Fibroblast of skin of right biceps (primary cell): ENCODE results near the gene SLC22A13.
"Not testable (repeated sequence)": the region's sequence is repeated elsewhere in the genome, so short reads cannot be mapped to it uniquely, and the experiment has no call there.

Experiments
- DNase-seq: peaks from one replicate; pipeline ENCODE4 v3.0.0-alpha.2; 2013

SLC22A13 gene

GRCh38 chr3:38307599-38307998 is 42.0 kb downstream of the SLC22A13 start:
- no peak for DNase-seq

- DNase-seq = no peak
Observed at GRCh38 chr3:38308456-38308855, 42.8 kb downstream of the SLC22A13 start.

- no peak for DNase-seq
Observed at GRCh38 chr3:38311476-38311875, 45.9 kb downstream of the SLC22A13 start.

GRCh38 chr3:38311941-38312340 is 46.3 kb downstream of the SLC22A13 start:
- DNase-seq = no peak

DNA sequence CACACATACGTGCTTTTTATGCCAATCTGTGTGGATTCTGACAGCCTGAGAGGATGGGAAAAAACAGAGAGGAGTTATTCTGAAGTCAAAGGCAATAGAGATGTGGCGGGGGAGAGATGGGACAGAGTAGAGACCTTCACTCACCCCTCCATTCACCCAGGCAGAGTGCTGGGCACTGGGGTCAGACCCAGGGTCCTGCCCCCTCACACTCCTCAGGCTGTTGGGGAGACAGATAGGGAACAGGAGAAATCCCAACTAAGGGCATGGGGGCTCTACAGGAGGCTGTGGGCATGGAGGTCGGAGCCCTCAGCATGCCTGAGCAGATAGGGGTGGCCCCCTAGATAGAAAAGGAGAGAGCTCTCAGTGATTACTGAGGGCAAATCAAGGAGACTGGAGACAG is 46.7 kb downstream of the SLC22A13 start:
- no peak for DNase-seq

GRCh38 chr3:38313263-38313662 is 47.7 kb downstream of the SLC22A13 start:
- no peak for DNase-seq

DNA sequence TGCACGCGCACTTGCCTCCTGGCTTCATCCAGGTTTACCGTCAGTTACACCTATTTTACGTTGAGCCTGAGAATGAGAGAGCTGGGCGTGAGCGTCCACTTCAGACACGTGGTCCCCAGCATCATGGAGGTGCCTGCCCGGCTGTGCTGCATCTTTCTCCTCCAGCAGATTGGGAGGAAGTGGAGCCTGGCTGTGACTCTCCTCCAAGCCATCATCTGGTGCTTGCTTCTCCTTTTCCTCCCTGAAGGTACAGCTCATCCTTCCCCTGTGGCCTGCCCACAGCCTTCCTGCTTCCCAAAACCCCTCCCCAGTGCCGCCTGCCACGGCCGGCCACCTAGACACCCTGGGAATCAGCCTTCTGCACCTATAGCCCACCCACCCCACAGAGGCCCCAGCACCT is 48.1 kb downstream of the SLC22A13 start:
- DNase-seq = no peak

GRCh38 chr3:38314112-38314763 is 48.6 kb downstream of the SLC22A13 start:
- DNase-seq = no peak

DNA sequence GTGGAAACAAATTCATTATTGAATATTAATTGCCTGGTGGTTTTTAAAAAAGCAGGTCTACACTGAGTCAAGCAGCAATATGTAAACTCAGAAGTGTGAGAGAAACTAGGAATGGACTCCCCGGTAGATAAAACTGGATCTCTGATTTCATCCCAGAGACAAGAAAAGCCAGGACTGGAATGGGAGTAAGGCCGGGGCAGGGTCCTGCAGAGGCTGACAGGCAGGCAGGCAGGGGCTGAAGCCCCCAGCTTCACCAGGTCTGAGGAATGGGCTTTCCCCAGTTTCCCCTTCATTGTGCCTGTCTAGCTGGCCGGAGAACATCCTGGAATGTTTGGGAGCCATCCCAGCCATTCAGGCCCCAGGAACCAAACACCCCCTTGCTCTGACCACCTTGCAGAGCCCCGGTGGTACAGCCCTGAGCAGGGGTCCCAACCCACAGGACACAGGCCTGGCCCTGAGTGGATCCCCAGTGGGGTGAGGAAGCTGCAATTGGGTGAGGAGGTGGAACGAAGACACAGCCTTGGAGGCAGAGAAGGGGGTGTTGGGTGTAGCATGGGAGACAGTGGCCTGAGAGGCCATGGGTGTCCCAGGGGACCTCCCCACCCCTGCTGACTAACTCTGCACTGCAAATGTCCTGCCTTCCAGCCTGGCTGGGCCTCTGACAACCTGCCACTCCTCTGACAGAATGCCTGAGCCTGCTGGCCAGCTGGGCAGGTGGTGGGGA is 49.3 kb downstream of the SLC22A13 start:
- DNase-seq = no peak

DNA sequence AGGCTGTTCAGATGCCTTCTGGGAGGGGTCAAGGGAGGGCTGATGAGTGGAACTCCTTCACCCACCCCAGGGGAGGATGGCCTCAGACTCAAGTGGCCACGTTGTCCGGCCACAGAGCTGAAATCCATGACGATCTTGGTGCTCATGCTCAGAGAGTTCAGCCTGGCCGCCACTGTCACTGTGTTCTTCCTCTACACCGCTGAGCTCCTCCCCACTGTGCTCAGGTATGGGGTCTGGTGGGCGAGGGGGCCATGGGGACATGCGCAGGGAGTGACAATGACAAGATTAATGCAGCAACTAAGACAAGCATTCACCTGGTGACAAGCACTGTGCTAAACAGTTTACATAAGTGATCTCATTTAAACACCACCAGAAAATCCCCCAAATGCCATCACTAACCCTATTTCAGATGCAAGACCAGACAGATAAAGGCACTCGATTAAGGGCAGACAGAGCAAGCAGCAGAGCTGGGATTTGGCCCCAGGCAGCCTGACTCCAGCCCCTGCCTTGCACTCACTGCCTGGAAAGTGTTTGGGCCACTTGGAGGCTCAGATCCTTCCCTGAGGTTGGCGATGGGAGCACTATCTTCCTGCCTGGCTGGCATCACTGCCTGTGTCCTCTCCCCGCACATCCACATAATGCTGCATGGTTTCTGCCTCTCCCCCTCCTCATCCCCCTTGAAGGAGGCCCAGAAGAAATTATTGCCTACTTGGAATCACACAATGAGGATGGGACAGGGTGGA is 50.0 kb downstream of the SLC22A13 start:
- no peak for DNase-seq

DNA sequence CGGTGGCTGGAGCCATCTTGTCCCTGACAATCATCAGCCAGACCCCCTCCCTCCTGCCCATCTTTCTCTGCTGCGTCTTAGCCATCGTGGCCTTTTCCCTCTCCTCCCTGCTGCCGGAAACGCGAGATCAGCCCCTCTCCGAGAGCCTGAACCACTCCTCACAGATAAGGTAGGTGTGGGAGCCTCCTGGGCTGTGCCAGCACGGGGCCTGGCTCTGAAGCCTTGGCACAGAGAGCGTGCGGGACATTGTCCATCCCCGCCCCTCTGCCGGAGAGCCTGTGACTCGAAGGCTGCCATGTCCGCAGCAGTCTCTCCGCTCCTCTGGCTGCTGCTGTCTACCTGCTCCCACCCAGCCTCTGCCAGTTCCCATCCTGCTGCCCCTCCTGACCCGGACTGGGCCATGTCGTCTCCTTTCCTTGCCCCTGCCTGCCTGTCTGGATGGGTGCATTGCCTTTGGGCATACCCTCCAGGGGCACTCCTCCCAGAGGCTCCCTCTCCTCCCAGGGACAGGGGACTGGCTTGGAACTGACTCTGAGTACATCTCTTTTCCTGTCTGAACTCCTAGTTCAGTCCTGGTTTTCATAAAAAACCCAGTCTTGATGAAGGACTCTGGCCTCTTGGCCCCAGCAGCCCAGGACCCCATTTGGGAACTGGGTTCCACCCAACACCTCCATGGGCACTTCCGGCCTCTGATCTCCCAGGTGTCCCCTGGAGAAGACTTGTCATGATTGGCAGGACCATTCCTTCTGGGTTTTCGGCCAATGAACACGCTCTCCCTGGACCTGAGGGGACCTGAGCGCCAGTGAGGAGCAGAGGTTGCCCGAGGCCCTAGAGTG is 51.0 kb downstream of the SLC22A13 start:
- DNase-seq = no peak

- no peak for DNase-seq
Observed at GRCh38 chr3:38317192-38317759, 51.7 kb downstream of the SLC22A13 start.

- no peak for DNase-seq
Observed at GRCh38 chr3:38318766-38319671, 53.4 kb downstream of the SLC22A13 start.

- not testable (repeated sequence) for DNase-seq
Observed at GRCh38 chr3:38320638-38321037, 55.0 kb downstream of the SLC22A13 start.

- no peak for DNase-seq
Observed at GRCh38 chr3:38323060-38323459, 57.4 kb downstream of the SLC22A13 start.

DNA sequence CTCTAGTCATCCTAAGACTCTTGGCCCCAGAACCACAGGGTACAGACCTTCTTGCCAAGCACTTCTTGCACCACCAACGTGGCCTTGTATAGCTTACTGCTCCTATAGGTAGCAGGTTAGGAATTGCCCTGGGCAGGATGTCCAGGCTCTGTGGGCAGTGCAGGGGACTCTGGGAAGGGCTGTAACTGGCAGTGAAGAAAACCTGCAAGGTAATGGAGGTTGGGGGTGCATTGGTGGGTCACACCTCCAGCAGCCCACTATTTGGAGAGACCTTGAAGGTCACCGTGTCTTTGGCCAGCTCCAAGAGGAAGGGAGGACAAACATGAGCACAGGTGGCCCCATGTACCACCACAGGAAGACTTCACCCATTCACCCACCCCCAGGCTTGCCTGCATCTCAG is 59.6 kb downstream of the SLC22A13 start:
- DNase-seq = no peak

GRCh38 chr3:38327335-38328009 is 61.9 kb downstream of the SLC22A13 start:
- DNase-seq = peak; percentile 79
